Measurements from ENCODE around the gene ZNF221.

DNA sequence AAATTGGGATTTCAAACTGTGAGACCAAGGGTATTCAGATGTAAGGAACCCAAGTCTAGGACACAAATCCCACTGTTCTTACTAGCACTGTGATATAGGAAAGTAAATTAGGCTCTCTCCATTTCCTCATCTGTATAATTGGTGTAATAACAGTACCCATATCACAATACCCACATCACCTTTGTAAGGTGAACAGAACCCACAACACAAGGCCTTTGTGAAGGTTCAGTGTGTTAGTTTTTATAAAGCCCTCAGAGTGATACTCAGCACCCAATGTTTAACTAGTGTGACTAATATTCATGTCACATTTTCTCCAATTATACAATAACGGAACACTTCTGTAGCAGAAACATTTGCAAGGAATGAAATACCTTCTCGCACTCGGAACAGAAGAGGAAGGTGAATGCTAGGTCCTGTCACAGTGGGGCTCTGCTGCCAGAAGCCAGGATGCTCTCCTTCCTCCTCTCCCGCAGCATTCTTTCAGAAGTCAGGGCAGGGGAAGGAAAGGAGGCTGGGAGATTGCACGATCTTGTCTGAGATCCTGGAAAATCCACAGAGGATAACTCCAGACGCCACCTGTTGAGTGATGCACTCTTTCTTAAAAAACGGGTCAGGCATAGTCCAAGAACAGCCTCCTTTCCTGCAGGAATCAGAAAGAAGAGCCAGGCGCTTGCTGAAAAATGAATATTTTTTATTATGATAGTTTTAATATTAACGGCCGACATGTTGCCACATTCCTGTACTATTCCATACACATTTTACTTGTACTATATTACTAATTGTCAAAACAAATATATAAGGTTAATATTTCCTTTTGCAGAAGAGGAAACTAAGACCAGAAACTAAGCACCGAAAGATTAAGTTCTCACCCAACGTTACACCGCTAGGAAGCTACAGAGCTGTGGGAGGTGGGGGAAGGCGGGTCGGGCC is 16.7 kb upstream of the ZNF221 start:
- TF ChIP-seq, protein P1, sequence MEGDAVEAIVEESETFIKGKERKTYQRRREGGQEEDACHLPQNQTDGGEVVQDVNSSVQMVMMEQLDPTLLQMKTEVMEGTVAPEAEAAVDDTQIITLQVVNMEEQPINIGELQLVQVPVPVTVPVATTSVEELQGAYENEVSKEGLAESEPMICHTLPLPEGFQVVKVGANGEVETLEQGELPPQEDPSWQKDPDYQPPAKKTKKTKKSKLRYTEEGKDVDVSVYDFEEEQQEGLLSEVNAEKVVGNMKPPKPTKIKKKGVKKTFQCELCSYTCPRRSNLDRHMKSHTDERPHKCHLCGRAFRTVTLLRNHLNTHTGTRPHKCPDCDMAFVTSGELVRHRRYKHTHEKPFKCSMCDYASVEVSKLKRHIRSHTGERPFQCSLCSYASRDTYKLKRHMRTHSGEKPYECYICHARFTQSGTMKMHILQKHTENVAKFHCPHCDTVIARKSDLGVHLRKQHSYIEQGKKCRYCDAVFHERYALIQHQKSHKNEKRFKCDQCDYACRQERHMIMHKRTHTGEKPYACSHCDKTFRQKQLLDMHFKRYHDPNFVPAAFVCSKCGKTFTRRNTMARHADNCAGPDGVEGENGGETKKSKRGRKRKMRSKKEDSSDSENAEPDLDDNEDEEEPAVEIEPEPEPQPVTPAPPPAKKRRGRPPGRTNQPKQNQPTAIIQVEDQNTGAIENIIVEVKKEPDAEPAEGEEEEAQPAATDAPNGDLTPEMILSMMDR (IDR thresholded peaks at IDR 0.05; ENCODE audit: low read length) = no peak
- no peak for TF ChIP-seq EZH2 (optimal IDR thresholded peaks at IDR 0.05; ENCODE audit: low read depth, low read length)
- TF ChIP-seq EZH2phosphoT487 (IDR thresholded peaks at IDR 0.05; ENCODE audit: low read length) = no peak
